Endothelial cell of umbilical vein (primary cell): Measurements from ENCODE around the gene SDCBP2. TPM values are rescaled to one million over a fixed set of nuclear protein-coding genes. Genes with fewer than 3 reads are reported as not detected.

Source experiments
- BruUV-seq: library from RNA; stranded (reverse); fragments of 400-500 nt; replicated peaks from 2 replicates; lab custom pipeline; 2021; lab: Mats Ljungman, UMichigan
- CTCF ChIA-PET: fragments of 300-600, 350-600 bp; sonication (Branson Sonifier 250); formaldehyde crosslinking; loops from one replicate; lab custom pipeline; 2021; ENCODE audit warnings: antibody characterized with exemption, inconsistent platforms; lab: Charles Lee
- POLR2A ChIA-PET: fragments of 300-600, 350-600 bp; sonication (Branson Sonifier 250); formaldehyde crosslinking; loops from one replicate; lab custom pipeline; 2021; ENCODE audit warnings: antibody characterized with exemption, inconsistent platforms; lab: Charles Lee
- DNase-seq: peaks from one replicate; pipeline ENCODE4 v3.0.0-alpha.2; 2011; ENCODE audit warnings: low read depth, low spot score
- FAIRE-seq: peaks from 2 replicates; lab custom pipeline; 2011; peaks lifted over from hg19 to GRCh38; lab: Jason Lieb, UNC
- H2AFZ ChIP-seq: 2 replicates; pipeline ENCODE4 v1.6.0; 2012; ENCODE audit warnings: low read depth, low read length, control low read depth, inconsistent platforms
- H3K27ac ChIP-seq: 2 replicates; pipeline ENCODE4 v1.5.1; 2011; ENCODE audit warnings: low read depth, mild to moderate bottlenecking, control low read depth, low read length, moderate library complexity; ENCODE audit not compliant: insufficient read depth
- H3K27me3 ChIP-seq, 2 experiments: 2 replicates each; pipeline versions ENCODE4 v1.6.0 to v1.6.1; 2011; ENCODE audit warnings: low read length in 2 of 2, mixed read lengths in 1 of 2; ENCODE audit not compliant: control insufficient read depth in 2 of 2, insufficient read depth in 2 of 2
- H3K36me3 ChIP-seq, 2 experiments: 2 replicates in 1 of 2; 3 replicates in 1 of 2; pipeline ENCODE4 v1.5.1; 2011; ENCODE audit warnings: low read length in 2 of 2, mild to moderate bottlenecking in 1 of 2, moderate library complexity in 1 of 2; ENCODE audit not compliant: control insufficient read depth in 2 of 2, insufficient read depth in 2 of 2; ENCODE audit errors: extremely low read depth in 1 of 2
- H3K4me1 ChIP-seq: 3 replicates; pipeline ENCODE4 v1.5.1; 2011; ENCODE audit warnings: mild to moderate bottlenecking, low read length; ENCODE audit not compliant: control insufficient read depth, insufficient read depth; ENCODE audit errors: extremely low read depth
- H3K4me2 ChIP-seq: 2 replicates; pipeline ENCODE4 v1.6.1; 2011; ENCODE audit warnings: low read length, control low read depth, mixed read lengths; ENCODE audit not compliant: insufficient read depth
- H3K4me3 ChIP-seq, 3 experiments: fragments of 200-600 bp in 1 of 3; sonication (generic), shearing (Covaris generic) in 1 of 3; replicated peaks in 1 of 3; 2 replicates each; pipeline ENCODE4 v1.5.1; 2011 to 2016; ENCODE audit warnings: control low read depth in 3 of 3, low read length in 3 of 3, mild to moderate bottlenecking in 2 of 3, inconsistent platforms in 1 of 3, low read depth in 1 of 3, moderate library complexity in 1 of 3; ENCODE audit not compliant: insufficient read depth in 1 of 3
- H3K79me2 ChIP-seq: 2 replicates; pipeline ENCODE4 v1.6.0; 2012; ENCODE audit warnings: low read length, inconsistent platforms; ENCODE audit not compliant: control insufficient read depth, insufficient read depth
- H3K9ac ChIP-seq: replicated peaks from 2 replicates; pipeline ENCODE3; 2011; ENCODE audit warnings: low read length, control low read depth; ENCODE audit not compliant: insufficient read depth; ENCODE audit errors: extremely low read depth
- H3K9me1 ChIP-seq: replicated peaks from 3 replicates; pipeline ENCODE4 v1.6.0; 2011; ENCODE audit warnings: mild to moderate bottlenecking, low read length; ENCODE audit not compliant: control insufficient read depth, insufficient read depth; ENCODE audit errors: extremely low read depth
- H3K9me3 ChIP-seq: replicated peaks from 2 replicates; pipeline ENCODE4 v1.5.1; 2012; ENCODE audit warnings: low read length, inconsistent platforms; ENCODE audit not compliant: control insufficient read depth, insufficient read depth
- H4K20me1 ChIP-seq: replicated peaks from 2 replicates; pipeline ENCODE3; 2011; ENCODE audit warnings: mild to moderate bottlenecking, low read length; ENCODE audit not compliant: control insufficient read depth, insufficient read depth; ENCODE audit errors: extremely low read depth
- CTCF ChIP-seq, 2 donors: IDR thresholded peaks; 1 replicate in 1 of 2; 2 replicates in 1 of 2; pipeline ENCODE4 v1.5.1; 2011; ENCODE audit warnings: low read length in 2 of 2, mild to moderate bottlenecking in 2 of 2, moderate library complexity in 2 of 2, control low read depth in 1 of 2, inconsistent platforms in 1 of 2, low read depth in 1 of 2; ENCODE audit not compliant: insufficient read depth in 1 of 2; ENCODE audit errors: extremely low read depth in 1 of 2
- EZH2 ChIP-seq: IDR thresholded peaks from 2 replicates; pipeline ENCODE4 v1.6.1; 2012; ENCODE audit warnings: borderline replicate concordance, low read depth, mild to moderate bottlenecking, moderate library complexity, low read length, inconsistent platforms; ENCODE audit not compliant: severe bottlenecking
- FOS ChIP-seq: IDR thresholded peaks from 2 replicates; pipeline ENCODE4 v1.6.1; 2011; ENCODE audit warnings: mild to moderate bottlenecking, low read length, moderate library complexity, borderline replicate concordance; ENCODE audit not compliant: insufficient read depth
- GATA2 ChIP-seq: IDR thresholded peaks from 2 replicates; pipeline ENCODE4 v1.7.0; 2011; ENCODE audit warnings: low read depth, mild to moderate bottlenecking, moderate library complexity, mixed read lengths, low read length; ENCODE audit not compliant: insufficient read length, insufficient read depth
- JUN ChIP-seq: IDR thresholded peaks from 2 replicates; pipeline ENCODE4 v1.6.1; 2011; ENCODE audit warnings: borderline replicate concordance, low read depth; ENCODE audit not compliant: insufficient read length, insufficient read depth
- MYC ChIP-seq: IDR thresholded peaks from one replicate; pipeline ENCODE4 v1.6.1; 2011; ENCODE audit warnings: mild to moderate bottlenecking, low read depth, low read length
- POLR2A ChIP-seq: IDR thresholded peaks from 2 replicates; pipeline ENCODE4 v1.6.1; 2012; ENCODE audit warnings: low read depth, mild to moderate bottlenecking, control low read depth, low read length
- POLR2AphosphoS5 ChIP-seq: IDR thresholded peaks from 2 replicates; pipeline ENCODE4 v1.6.1; 2012; ENCODE audit warnings: low read depth, mild to moderate bottlenecking, control low read depth, low read length, moderate library complexity; ENCODE audit not compliant: insufficient read depth
- dilution Hi-C: fragments of 300-500 bp; cut with MboI; formaldehyde crosslinking; loops from one replicate; pipeline ENCODE4 v1.15.0; 2019; ENCODE audit warnings: low sequenced_read_pairs; ENCODE audit not compliant: extremely low pct_ligation_motif_present
- intact Hi-C: fragments of 100-400 bp; cut with micrococcal nuclease; formaldehyde crosslinking; loops from one replicate; pipeline ENCODE4 v1.10.0; 2022
- polyA plus RNA-seq, 4 experiments: library from polyadenylated mRNA; depleted of rRNA in 3 of 4; stranded (reverse) in 3 of 4; unstranded in 1 of 4; fragments of >200 nt; gene quantifications; 2 replicates each; pipeline versions ENCODE4 v1.2.1 to v1.2.3, GENCODE V29; 2011 to 2012; ENCODE audit warnings: missing spikeins in 1 of 4
- total RNA-seq: library from RNA; stranded (reverse); gene quantifications from 2 replicates; pipeline ENCODE4 v1.2.3, GENCODE V29; 2021
- TF ChIP-seq, protein P1 (sequence below): IDR thresholded peaks from 2 replicates; pipeline ENCODE4 v1.6.1; 2011; ENCODE audit not compliant: insufficient read depth, insufficient read length

The SDCBP2 gene
- total and polyA plus RNA-seq, 2 donors (not counting 3 experiments of a cell fraction or from before 2014, with no cell fraction given) = 6.9 to 9.0 TPM

DNA sequence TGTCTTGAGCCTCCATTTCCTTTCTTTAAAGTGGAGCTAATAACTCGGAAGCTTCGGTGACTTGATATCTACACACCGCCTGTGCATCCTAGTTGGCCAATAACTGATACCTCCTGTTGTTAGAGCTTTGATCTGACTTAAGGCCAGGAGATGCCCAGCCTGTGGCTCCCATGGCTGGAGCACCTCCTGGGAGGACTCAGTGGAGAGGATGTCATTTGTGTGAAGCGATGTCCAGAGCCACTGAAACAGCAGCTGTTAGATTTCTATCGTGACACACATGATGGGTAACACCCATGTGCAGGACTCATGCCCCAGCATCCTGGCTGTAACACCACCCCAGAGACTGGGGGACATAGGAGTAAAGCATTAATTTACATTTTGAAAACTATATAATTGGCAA, 30.8 kb downstream of the SDCBP2 start:
- Histone ChIP-seq H3K36me3 (no peaks in the 10 kb centered on the region), H3K9me1 (no peaks in the 10 kb centered on the region), H3K27me3 (no peaks in the 10 kb centered on the region), H3K4me3 (no peak overlapping the region), H3K27ac (no peak overlapping the region), H3K4me1 (peaks cover 12% of the 10 kb centered on the region), H4K20me1 (no peaks in the 10 kb centered on the region), H3K9me3 (no peaks in the 10 kb centered on the region), H2AFZ (no peak overlapping the region), H3K4me2 (no peak overlapping the region), H3K9ac (no peak overlapping the region), H3K79me2 (no peaks in the 10 kb centered on the region)
- FAIRE-seq (no peak), DNase-seq (no peak)
- dilution Hi-C loops = no loop called here
- no peak for TF ChIP-seq MYC
- TF ChIP-seq POLR2A = no peak
- no peak for TF ChIP-seq JUN
- TF ChIP-seq GATA2 = no peak
- no peak for TF ChIP-seq POLR2AphosphoS5
- TF ChIP-seq CTCF (IDR thresholded peaks at IDR 0.05; ENCODE audit: extremely low read depth in 1 of 2, insufficient read depth in 1 of 2, low read depth in 1 of 2, low read length in 2 of 2) = no peak
- TF ChIP-seq FOS = no peak
- TF ChIP-seq, protein P1, sequence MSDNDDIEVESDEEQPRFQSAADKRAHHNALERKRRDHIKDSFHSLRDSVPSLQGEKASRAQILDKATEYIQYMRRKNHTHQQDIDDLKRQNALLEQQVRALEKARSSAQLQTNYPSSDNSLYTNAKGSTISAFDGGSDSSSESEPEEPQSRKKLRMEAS = no peak
- no peak for TF ChIP-seq EZH2
- ChIA-PET CTCF (interaction anchor here (1.4 kb wide), 1 partner anchor 15 kb away, joined by 5 read pairs; no protein-coding TSS in a partner anchor), POLR2A (no interaction called here)
- BruUV-seq = no TSS peak
- intact Hi-C loops = no loop called here
